Measurements from ENCODE around the gene GPATCH3. TPM values are rescaled to one million over a fixed set of nuclear protein-coding genes. Genes with fewer than 3 reads are reported as not detected.
"Not testable (repeated sequence)": the region's sequence is repeated elsewhere in the genome, so short reads cannot be mapped to it uniquely, and the experiment has no call there.

GPATCH3 gene
- polyA plus RNA-seq, 1 of the 3 experiments (the other 2 are of a cell fraction), result 11.1 TPM

GRCh38 chr1:26874896-26875295 lies 25.4 kb downstream of the GPATCH3 start:
- H3K79me2 ChIP-seq (ENCODE audit: insufficient read depth), result peaks cover 4% of the 10 kb centered on the region; the same call in 1 of the 2 replicates
- H3K27me3 ChIP-seq (ENCODE audit: insufficient read depth), result no peaks in the 10 kb centered on the region
- H3K36me3 ChIP-seq (replicated peaks in 1 of 2; ENCODE audit: control insufficient read depth in 1 of 2, insufficient read depth in 2 of 2, low read length in 1 of 2), result peaks cover 20 to 26% of the 10 kb centered on the region in 2 experiments
- no peak overlapping the region for H3K27ac ChIP-seq (ENCODE audit: low read depth in 2 of 2, low read length in 1 of 2)
- DNase-seq, result no peak
- H3K9ac ChIP-seq, result no peak overlapping the region
- peaks cover 12% of the 10 kb centered on the region for H3F3A ChIP-seq (replicated peaks; ENCODE audit: insufficient read depth)
- POLR2A ChIA-PET, result no interaction called here
- H3K4me1 ChIP-seq (ENCODE audit: control insufficient read depth in 1 of 2, insufficient read depth in 2 of 2, low read depth in 1 of 2, low read length in 1 of 2), result peaks cover 0 to 6% of the 10 kb centered on the region in 2 experiments; a peak in 1 of 4 replicates
- CTCF ChIA-PET, result interaction anchor here (1.3 to 1.6 kb wide), 2 partner anchors 10 to 273 kb away, joined by 4 to 6 read pairs; no protein-coding TSS in a partner anchor
- no peak overlapping the region for H2AFZ ChIP-seq (ENCODE audit: low read depth)
- H3K9me2 ChIP-seq, result no peaks in the 10 kb centered on the region
- H3K4me3 ChIP-seq (ENCODE audit: low read depth in 2 of 2, low read length in 1 of 2), result no peak overlapping the region
- H3K4me2 ChIP-seq, result no peak overlapping the region
- no peak for TF ChIP-seq MXI1 (IDR thresholded peaks at IDR 0.05; ENCODE audit: low read depth, low read length)
- TF ChIP-seq IRF3 (IDR thresholded peaks at IDR 0.05; ENCODE audit: low read depth, low read length), result no peak
- no peak for TF ChIP-seq CHD2 (IDR thresholded peaks at IDR 0.05; ENCODE audit: low read length, partially characterized antibody)
- no peak for TF ChIP-seq USF1 (IDR thresholded peaks at IDR 0.05; ENCODE audit: borderline replicate concordance, low read depth)
- no peak for TF ChIP-seq RFX5 (IDR thresholded peaks at IDR 0.05; ENCODE audit: low read length)
- no peak for TF ChIP-seq EZH2phosphoT487 (IDR thresholded peaks at IDR 0.05; ENCODE audit: borderline replicate concordance, low read depth)
- TF ChIP-seq ZBTB33 (IDR thresholded peaks at IDR 0.05; ENCODE audit: borderline replicate concordance, low read depth), result no peak
- TF ChIP-seq GATA2 (CRISPR knock-in tag; IDR thresholded peaks at IDR 0.05), result no peak
- no peak for TF ChIP-seq TEAD4 (IDR thresholded peaks at IDR 0.05; ENCODE audit: borderline replicate concordance, insufficient read depth)
- TF ChIP-seq FOXM1 (IDR thresholded peaks at IDR 0.05; ENCODE audit: low read depth), result no peak
- TF ChIP-seq GABPA (IDR thresholded peaks at IDR 0.05; ENCODE audit: low read depth), result no peak
- TF ChIP-seq TCF12 (IDR thresholded peaks at IDR 0.05), result no peak
- no peaks in the 10 kb centered on the region for H3K9me3 ChIP-seq
- 93% methylated on average over 4 of the region's 4 CpGs for WGBS (ENCODE audit: low lambda C conversion rate)
- H4K20me1 ChIP-seq (ENCODE audit: insufficient read depth), result no peaks in the 10 kb centered on the region

GRCh38 chr1:26873097-26873496 lies 27.2 kb downstream of the GPATCH3 start:
- H3K4me3 ChIP-seq (ENCODE audit: low read depth in 2 of 2, low read length in 1 of 2); H3K79me2 ChIP-seq (ENCODE audit: insufficient read depth); H3K27ac ChIP-seq (ENCODE audit: low read depth in 2 of 2, low read length in 1 of 2); H4K20me1 ChIP-seq (ENCODE audit: insufficient read depth); H3K4me2 ChIP-seq; H2AFZ ChIP-seq (ENCODE audit: low read depth); H3K9me2 ChIP-seq; DNase-seq; H3K27me3 ChIP-seq (ENCODE audit: insufficient read depth); H3K4me1 ChIP-seq (ENCODE audit: control insufficient read depth in 1 of 2, insufficient read depth in 2 of 2, low read depth in 1 of 2, low read length in 1 of 2); H3K9me3 ChIP-seq; H3F3A ChIP-seq (replicated peaks; ENCODE audit: insufficient read depth); H3K9ac ChIP-seq: not testable (repeated sequence)
- 21% methylated on average over 2 of the region's 2 CpGs for WGBS (ENCODE audit: low lambda C conversion rate)
- ChIA-PET CTCF (interaction anchor here (0.7 to 1.3 kb wide), 2 partner anchors 24 to 39 kb away, joined by 3 read pairs; no protein-coding TSS in a partner anchor), POLR2A (interaction anchor here (1.7 kb wide), 1 partner anchor 17 kb away, joined by 3 read pairs; the partner anchor contains the start of gene GPN2)
- H3K36me3 ChIP-seq (replicated peaks in 1 of 2; ENCODE audit: control insufficient read depth in 1 of 2, insufficient read depth in 2 of 2, low read length in 1 of 2), result peaks cover 16 to 20% of the 10 kb centered on the region in 2 experiments

Data from SK-N-SH (cell line).